ENCODE results near the gene PLEKHG7.
"Not testable (repeated sequence)": the region's sequence is repeated elsewhere in the genome, so short reads cannot be mapped to it uniquely, and the experiment has no call there.

Gene PLEKHG7

DNA sequence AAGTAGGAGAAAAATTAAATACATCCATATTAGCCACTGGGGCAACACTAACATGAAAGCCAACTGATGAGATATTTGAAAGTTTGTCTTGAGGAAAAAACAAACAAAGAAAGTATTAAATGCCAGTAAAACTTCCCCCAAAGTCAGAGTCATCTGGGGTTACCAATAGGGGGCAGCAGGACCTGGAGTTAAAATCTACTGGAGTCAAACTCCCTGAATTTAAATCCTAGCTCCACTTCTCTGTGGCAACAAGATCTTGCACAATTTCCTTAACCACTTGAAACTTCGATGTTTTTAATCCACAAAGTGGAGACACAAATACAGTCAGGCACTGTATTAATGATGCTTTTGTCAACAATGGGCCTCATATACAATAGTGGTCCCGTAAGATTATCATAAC lies 14.4 kb downstream of the PLEKHG7 start:
- DNase-seq, result no peak

DNA sequence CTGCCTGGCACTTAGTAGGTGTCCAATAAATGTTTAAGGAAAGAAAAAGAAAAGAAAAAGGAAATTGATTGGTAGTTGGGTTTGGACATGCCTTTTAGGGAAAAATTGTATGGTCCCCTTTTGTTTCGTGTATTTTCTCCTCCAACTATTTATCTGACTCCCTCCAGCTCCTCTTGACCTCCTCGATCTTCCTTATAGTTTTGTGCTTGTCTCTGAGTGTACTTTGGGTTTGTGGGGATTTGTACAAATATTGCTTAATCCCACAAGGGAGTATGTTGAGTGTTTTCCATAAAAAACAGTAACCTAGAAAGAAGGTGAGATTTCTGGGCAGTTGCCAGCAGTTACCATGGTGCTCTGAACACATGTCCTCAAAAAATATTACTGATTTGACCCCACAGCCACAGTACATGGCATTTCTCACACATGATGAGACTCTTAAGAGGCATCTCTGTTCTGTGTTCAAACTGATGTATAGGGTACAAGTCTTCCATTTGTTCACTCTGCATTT lies 15.7 kb downstream of the PLEKHG7 start:
- no peak for DNase-seq

DNA sequence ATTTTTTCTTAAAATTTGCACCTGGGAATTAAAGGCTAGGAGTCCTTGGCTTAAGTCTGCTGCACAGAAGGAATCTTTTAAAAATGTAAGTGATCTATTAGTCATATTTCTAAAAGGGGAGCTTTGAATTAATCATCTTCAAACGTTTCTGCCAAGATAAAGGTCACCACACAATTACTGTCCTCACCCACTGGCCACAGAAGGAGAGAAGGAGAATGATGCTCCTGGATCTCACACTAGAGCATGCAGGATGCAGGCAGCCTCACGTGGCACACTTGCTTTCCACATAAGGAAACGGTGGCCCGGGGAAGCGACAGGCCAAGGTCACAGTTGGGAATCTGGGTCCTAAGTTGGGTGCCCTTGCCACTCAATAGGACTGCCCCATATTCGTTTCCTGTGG lies 16.9 kb downstream of the PLEKHG7 start:
- no peak for DNase-seq

DNA sequence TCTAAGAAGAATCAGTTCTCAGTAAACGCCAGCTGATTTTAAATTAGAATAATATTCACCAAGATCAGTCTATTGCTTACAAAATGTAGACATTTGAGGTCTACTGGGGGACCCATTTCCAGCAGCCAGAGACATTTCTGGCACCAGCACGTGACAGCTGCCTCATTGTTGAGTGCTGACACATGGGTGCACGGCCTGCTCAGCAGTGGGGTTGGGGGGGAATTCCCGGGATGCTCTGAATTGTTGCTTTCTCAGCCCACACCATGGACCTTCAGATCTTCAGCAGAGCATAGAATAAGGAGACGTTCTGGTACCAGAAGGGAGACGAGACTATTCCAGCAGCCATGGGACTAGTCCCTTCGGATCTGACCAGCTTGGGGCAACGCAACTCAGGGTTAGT lies 18.3 kb downstream of the PLEKHG7 start:
- DNase-seq, result no peak

DNA sequence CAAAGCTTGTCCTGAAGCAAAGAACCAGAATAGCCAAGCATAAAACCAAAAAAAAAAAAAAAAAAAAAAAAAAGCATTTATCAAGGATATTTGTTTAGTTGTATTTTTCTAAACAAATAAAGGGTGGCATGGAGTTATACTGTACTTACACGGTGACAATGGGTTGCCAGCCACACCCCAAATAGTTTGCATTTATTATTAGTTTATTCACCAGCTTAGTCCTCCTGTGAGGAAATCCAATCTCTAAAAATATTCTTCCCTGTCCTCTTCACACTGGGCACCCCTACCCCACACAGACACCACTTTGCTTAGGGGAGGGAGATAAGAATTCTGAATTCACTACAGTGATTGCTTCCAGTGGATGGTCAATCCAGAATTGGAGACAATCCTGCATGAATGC lies 18.9 kb downstream of the PLEKHG7 start:
- DNase-seq, result no peak

DNA sequence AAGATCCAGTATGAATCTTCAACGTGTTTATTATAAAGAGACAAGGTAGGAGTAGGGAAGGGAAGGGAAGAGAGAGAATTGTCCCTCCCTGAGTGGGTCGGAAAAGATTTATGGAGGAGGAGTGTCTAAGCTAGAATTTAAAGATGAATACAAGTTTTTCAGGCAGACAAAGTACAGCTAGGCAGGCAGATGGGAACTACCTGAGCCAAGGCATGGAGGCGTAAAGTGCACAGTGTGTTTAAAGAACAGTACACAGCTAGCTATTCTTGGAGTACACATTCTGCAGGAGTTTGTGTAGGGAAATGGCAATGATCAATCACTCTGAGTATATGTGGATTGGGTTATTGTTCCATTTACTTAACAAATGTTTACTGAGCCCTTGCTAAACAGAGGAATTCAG lies 20.1 kb downstream of the PLEKHG7 start:
- no peak for DNase-seq

DNA sequence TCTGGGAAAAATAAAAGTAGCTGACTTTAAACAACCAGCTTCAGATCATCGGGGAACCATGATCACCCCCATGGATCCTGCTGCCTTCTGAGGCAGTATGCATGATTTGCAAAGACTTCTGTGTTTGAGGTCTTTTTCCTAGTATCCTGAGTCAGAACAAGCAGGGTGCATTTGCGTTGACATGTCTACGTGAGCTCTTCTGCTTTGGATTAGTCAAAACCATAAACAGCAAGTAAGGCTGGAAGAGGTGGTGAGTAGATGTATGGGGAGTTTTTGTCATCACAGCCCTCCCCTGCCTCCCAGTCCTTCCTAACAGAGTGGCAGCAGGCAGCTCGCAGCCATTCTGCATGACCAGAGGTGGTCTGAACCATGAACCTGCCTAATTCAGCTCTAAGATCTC lies 24.1 kb downstream of the PLEKHG7 start:
- DNase-seq, result no peak

DNA sequence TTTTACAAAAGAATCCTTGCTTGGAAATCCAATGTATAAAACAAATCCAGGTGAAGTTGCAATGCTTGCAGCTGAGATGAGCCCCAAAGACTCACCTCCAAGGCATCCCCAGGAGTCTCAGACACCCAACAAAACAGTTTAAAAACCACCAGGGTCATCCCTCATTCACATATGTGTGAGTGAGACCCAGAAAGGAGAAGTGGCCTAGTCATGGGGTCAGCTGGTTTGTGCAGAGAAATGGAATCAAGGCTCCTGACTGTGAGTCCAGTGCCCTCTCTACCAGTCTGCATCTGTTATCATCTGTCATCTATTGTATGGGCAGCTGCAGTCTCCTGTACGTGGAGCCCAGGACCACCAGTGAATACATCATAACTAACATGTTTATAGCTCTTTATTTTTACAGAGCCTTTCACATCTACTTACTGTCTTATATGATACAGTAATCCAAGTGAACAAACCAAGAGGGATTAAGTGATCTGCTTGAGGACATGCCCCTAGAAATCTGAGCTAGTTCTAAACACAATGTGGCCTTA lies 27.1 kb downstream of the PLEKHG7 start:
- no peak for DNase-seq

DNA sequence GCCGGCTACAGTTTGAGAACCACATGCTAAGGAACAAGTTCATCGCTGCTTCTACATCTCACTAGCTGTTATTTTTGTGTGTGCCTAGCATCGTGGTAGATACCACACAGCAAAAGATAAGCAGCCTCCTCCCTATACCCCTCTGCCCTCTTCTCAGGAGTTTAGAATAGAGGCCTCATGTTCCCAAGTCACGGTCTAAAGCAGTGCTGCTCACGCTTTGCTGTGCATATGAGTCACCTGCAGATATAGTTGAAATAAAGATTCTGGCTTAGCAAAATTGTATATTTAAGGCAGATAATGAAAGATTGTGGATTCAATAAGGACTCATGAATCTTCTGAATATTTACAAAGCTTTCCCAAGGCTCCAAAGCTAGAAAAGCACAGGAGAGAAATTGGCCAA lies 28.0 kb downstream of the PLEKHG7 start:
- DNase-seq, result no peak

DNA sequence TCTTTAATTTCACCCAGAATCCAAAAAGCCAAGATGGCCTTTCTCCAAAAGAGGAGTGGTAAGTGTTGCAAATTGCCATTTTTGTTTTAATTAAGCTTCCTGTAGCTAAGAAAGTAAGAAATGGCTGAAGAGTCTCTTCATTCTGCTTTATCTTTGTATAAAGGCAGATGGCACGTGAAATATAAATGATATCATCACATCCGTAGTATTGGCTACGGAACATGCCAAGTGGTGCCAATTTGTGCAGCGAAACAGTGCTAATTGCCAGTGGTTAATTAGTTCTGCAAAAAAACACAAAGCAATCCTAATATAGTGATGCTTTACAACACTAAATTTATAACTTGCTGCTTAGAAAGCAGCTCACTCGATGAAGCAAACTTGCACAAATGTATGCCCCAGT lies 29.4 kb downstream of the PLEKHG7 start:
- DNase-seq, result no peak

DNA sequence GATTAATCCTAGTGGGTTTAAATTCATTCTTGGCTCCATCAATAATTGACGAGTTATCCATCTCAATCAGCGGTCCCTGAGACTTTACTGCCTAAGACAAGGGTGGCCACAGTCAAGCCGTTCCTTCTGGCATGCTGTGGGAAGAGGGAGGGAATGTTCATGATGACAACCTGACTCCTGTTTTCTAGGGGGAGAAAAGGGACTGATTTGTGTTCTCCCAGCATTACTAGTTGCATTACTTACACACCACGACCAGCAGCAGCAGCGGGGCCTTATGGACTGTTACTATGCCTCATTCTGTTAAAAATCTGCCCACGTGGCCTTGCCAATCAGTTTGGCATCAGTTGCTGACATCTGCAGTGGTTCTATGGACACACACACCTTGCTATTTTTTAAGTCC lies 29.9 kb downstream of the PLEKHG7 start:
- DNase-seq, result no peak

DNA sequence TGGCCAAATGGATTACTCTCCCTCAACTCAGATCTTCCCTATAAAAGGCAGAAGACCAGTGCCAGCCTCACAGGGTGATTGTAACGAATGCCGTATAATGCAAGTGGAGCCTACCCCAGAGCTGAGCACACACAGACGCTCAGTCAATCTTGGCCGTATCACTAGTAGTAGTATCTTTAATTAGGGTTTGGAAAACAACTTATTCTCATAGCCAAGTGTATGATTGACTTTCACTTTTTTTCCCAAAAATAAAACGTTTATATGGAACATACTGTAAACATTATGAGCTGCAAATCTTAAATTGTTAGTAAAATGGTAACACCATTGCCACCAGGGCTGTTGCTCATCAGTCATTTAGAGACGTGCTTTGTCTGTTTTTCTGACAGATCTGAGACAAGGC lies 30.4 kb downstream of the PLEKHG7 start:
- DNase-seq, result no peak

DNA sequence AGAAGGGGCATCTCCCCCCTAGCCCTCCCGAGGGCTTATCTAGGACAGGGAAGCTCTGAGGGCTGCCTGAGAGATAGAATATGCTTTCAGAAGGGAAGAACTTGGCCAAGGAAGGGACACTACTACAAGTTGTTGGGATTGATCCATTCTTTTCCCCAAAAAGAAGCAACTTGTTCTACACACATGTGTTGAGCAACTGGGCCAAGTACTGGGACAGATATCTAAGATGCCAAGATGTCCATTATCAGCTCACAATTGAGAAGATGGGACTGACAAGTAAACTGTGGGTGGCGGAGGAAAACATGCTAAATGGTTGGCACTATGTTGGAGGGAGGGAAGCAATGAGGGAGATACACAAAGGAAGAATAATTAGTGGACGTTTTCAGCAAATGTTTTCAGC lies 30.9 kb downstream of the PLEKHG7 start:
- DNase-seq, result no peak

DNA sequence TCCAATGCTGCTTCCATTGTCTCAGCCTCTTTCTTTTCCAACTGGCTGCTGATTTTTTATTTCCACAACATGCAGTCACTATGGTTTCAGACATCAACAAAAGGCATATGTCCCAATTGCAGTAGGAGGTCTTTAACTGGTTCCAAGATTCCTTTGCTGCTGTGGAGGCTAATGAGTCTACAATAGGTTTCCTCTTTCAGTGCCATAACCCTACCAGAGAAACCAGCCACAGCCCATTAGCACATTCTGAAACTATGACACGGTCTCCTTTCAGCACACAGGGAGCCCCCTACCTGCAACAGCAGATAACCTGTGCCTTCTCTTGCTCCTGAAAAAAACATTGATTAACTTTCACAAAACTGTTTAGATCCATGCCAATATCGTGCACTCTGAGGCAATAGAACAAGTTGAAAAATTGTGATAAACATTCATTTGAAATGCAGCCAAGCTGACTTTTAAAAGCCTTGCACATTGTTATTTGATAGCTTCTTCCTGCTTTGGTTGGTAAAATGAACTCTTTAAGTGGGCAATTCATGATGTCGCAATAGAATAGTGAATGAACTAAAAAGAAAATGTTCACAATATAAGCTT lies 32.4 kb downstream of the PLEKHG7 start:
- no peak for DNase-seq

DNA sequence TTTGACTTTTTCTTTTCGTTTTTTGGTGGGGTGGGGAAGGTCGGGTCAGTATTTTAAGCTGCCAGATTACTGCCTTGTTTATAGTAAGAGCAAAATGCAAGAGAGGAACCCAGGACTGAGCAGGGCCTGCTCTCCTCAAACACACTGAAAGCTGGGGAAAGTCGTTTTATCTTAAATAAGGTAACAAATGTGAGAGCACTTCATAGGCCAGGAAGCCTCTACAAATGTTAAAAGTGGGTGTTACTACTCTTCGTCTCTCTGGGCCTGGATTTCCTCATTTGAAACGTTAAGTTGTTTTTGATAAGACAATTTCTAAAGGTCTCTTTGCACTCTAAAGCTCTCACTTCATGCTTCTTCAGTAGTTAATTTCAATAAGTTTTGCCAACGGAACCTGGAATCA lies 33.8 kb downstream of the PLEKHG7 start:
- DNase-seq, result no peak

DNA sequence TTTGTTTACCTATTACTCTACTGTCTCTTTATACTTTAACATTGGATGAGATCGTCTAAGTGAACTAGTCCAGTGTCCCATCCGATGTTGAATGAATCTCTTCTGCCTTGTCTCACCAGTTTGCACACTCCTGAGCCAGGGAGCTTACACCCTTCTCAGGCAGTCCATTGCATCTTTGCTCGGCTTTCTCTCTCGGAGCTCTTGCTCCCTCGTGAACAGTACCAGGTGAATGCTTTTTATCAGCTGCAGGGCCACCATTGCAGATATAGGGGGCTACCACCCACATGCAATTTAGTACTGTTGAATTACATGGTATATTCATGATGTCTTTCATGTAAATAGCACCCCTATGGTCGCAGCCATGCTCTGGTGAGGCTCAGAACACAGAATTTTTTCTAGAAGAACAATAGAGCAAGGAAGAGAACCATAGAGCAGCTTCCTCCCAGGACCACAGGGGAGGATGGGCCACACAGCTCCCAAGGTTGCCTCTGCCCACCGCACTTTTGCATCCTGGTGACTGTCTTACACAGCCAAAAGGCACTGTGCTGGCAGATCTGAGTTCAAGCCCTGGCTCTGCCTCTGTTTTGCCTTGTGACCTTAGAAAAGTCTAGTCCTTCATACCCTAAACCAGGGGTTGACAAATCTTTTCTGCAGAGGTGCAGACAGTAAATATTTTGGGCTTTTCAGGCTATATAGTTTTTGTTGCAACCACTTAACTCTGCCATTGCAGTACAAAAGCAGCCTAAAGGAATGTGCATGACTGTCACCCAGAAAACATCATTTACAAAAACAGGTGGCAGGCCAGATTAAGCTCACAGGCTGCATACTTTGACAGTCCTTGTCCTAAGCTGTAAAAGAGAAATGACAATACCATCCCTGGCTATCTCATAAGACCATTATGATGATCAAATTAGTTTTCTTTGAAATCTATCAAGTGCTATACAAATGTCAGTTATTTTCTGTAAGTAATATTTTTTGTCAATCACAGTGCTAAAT lies 35.4 kb downstream of the PLEKHG7 start:
- DNase-seq, result no peak

DNA sequence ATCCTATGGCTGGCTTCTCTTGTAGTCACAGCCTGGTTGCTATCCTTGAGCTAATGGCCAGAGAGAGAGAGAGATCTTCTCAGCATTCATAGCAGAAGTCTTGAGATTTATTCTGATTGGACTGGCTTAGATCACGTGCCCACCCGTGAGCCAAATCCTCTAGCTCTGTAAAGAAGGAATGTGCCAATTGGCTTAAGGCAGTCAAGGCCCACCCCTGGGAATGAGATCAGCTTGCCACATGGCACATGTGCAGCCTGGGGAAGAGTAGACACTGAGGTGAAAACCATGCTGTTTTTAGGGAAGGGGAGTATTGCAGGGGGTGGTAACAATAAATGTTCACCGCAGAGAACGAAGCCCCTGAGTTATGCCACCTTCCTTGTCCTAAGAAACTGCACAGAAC lies 36.3 kb downstream of the PLEKHG7 start:
- no peak for DNase-seq

DNA sequence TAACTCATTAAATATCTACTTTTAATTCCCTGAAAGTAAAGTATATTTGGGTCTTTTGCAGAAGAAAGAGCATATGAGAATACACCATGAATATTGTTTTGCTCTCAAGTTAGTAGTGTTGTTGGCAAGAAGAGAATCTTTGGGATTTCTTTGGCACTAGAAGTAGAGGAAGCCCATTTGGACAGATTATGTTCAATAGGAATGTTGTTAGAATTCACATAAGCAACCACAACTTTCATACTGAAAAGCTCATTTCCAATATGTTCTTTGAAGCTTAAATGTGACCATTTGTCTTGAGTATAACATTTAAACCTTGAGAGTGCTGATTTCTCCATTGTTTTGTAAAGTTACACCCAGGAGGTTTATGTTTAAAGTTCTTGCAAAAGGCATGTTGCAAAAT lies 37.6 kb downstream of the PLEKHG7 start:
- no peak for DNase-seq

DNA sequence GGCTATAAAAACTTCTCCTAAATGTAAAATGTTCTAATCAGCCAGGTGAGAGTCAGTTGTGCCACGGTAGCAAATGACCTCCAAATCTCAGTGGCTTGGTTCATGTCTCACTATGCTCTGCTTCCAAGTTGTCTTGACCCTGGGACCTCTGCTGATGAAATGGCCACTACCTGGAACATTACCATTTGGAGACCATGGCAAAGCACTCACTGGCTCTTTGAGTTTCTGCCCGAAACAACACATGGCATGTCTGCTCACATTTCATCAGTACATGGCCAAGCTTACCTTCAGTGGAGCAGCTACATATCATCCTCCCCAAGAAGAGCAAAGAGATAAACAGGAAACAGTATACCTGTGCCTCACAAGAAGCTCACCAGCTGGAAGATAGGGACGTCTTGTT lies 40.2 kb downstream of the PLEKHG7 start:
- no peak for DNase-seq

DNA sequence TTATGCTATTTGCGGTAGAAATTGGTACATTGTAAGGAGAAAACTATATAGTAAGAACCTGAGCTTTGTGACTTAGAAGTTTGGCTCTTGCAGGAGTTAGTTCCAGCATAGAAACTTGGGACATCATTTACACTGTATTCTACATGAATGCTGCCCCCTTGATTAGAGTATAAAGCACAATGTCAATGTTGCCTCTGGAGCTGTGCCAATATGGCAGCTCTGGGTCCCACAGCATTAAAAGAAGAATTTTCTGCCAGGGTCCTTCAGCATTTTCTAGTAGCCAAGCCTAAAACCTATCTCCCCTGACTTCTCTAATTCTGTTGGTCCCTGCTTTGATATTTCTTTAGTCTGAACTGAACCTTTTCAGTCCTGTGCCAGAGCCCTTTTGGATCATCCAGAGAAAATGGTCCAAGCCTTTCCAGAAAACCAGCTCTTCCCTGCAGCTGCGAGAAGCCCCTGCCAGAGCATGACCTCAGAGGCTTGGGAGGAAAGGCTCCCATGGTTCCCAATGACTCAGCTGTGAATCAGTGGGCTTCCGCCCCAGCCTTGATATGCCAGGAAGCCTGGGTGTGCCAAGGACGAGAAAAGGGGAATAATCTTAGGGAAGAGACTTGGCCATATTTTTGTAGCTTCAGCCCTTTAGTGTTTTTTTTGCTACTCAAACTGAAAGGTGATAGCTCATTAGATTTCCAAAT lies 43.2 kb downstream of the PLEKHG7 start:
- no peak for DNase-seq

DNA sequence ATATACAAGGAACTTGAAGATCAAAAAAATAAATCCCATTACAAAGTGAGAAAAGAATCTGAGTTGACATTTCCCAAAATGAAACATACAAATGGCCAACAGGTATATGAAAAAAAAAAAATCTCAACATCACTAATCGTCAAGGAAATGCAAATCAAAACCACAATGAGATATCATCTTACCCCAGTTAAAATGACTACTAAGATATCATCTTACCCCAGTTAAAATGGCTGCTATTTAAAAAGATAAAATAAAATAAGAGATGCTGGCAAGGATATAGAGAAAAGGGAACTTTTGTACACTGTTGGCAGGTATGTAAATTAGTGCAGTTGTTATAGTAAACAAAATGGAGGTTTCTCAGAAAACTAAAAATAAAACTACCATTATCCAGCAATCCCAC lies 44.4 kb downstream of the PLEKHG7 start:
- no peak for DNase-seq

DNA sequence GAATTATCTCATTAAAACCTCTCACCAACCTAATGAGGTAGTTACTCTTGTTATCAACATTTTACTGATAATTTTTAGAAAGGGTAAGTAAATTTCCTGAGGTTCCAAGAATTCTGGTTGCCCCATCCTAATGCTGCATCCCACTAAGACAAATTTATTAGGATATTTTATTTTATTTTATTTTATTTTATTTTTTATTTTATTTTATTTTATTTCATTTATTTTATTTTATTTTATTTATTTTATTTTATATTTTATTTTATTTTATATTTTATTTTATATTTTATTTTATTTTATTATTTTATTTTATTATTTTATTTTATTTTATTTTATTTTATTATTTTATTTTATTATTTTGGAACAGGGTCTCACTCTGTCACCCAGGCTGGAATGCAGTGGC lies 46.9 kb downstream of the PLEKHG7 start:
- not testable (repeated sequence) for DNase-seq

All from NCI-H1048 (cell line).